Lower leg skin (tissue), 3 donors: ENCODE results near the gene MCF2L2.

ENCODE experiments used
- POLR2A ChIP-seq, 2 donors: fragments of 450-650 bp; IDR thresholded peaks; one replicate each; pipeline ENCODE4 v1.6.1; 2016 to 2017; ENCODE audit warnings: antibody characterized with exemption in 2 of 2, mild to moderate bottlenecking in 1 of 2, moderate library complexity in 1 of 2
- TF ChIP-seq, protein P1 (sequence below), 3 donors: fragments of 450-650 bp; IDR thresholded peaks; one replicate each; pipeline ENCODE4 v1.5.1; 2016; ENCODE audit warnings: antibody characterized with exemption in 3 of 3, mild to moderate bottlenecking in 3 of 3, moderate library complexity in 2 of 3

DNA sequence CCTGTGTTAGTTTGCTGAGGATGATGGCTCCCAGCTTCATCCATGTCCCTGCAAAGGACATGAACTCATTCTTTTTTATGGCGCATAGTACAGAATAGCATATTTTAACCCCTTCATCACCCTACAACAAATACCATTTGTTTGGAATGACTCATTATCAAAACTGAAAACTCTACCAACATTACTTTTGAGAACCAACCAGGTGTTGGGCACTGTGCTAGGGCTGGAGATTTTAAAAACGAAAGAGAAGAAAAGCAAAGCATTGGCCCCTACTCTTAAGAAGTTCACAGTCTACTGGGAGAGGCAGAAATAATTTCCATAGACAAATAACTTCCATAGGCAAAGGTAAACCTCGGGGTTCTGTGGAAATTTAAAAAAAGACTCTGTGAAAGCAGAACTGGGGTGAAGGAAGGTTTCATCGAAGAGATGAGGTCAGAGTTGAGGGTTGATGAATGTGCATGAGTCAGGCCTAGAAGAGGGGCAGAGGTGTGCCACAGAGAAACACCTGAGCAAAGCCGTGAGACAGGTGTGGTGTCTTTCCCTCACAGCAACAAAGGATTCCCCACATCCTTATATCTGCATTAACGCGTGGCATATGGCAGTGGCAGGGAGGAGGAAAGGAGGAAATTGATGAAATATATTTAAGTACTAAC lies 51.0 kb downstream of the MCF2L2 start:
- TF ChIP-seq, protein P1, sequence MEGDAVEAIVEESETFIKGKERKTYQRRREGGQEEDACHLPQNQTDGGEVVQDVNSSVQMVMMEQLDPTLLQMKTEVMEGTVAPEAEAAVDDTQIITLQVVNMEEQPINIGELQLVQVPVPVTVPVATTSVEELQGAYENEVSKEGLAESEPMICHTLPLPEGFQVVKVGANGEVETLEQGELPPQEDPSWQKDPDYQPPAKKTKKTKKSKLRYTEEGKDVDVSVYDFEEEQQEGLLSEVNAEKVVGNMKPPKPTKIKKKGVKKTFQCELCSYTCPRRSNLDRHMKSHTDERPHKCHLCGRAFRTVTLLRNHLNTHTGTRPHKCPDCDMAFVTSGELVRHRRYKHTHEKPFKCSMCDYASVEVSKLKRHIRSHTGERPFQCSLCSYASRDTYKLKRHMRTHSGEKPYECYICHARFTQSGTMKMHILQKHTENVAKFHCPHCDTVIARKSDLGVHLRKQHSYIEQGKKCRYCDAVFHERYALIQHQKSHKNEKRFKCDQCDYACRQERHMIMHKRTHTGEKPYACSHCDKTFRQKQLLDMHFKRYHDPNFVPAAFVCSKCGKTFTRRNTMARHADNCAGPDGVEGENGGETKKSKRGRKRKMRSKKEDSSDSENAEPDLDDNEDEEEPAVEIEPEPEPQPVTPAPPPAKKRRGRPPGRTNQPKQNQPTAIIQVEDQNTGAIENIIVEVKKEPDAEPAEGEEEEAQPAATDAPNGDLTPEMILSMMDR (IDR thresholded peaks at IDR 0.05): no peak
- no peak for TF ChIP-seq POLR2A (IDR thresholded peaks at IDR 0.05)
